Hippocampal formation (tissue), 2 donors: ENCODE measurements around the gene CIZ1.
A peak's percentile ranks its signal among the peaks of the same experiment; 100 is the strongest.

Experiments
- DNase-seq, 2 donors: peaks; one replicate each; lab custom pipeline; 2025; lab: John Stamatoyannopoulos, UW

CIZ1 gene

GRCh38 chr9:128162215-128163026, 29.0 kb downstream of the CIZ1 start:
- DNase-seq: no peak

GRCh38 chr9:128161215-128161902, 30.0 kb downstream of the CIZ1 start:
- DNase-seq: no peak

GRCh38 chr9:128160603-128160987, 30.8 kb downstream of the CIZ1 start:
- DNase-seq: no peak

GRCh38 chr9:128159784-128160602, 31.4 kb downstream of the CIZ1 start, which contains the start of gene BBLN:
Gene BBLN, plus strand, starts transcription at chr9:128160265. Its CDS starts 143 bp downstream, at chr9:128160408.
- DNase-seq: peak; percentile 89 to 96

GRCh38 chr9:128159522-128159783, 31.9 kb downstream of the CIZ1 start:
- DNase-seq: no peak

DNA sequence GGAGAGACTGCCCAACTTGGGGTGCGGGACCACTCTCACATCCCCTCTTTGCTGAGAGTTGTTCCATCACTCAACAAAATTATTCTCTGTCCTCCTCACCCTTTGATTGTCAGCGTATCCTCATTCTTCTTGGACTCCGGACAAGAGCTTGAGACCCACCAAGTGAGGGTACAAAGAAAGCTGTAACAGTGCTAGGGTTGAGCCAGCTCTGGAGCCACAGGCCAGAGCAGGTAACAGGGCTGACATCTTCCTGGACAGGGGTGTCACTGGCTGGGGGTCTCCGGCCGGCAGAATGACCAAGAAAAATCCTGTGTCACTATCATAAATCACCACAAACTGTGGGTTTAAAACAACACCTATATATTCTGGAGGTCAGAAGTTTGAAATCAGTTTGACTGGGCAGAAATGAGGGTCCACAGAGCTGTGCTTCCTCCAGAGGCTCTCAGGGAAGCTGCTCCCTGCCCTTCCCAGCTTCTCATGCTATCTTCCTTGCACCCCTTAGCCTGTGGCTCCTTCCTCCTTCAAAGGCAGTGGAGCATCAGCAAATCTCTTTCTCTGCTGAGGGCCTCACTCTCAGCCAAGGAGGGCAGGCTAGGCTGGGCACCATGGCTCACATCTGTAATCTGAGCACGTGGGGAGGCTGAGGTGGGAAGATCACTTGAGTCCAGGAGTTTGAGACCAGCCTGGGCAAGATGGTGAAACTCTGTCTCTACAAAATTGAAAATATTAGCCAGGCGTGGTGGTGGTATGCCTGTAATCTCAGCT, 35.5 kb downstream of the CIZ1 start:
- no peak for DNase-seq

GRCh38 chr9:128153947-128154695, 37.3 kb downstream of the CIZ1 start:
- no peak for DNase-seq

GRCh38 chr9:128153060-128153946, 38.1 kb downstream of the CIZ1 start:
- no peak for DNase-seq

GRCh38 chr9:128152133-128153059, 39.0 kb downstream of the CIZ1 start:
- no peak for DNase-seq

DNA sequence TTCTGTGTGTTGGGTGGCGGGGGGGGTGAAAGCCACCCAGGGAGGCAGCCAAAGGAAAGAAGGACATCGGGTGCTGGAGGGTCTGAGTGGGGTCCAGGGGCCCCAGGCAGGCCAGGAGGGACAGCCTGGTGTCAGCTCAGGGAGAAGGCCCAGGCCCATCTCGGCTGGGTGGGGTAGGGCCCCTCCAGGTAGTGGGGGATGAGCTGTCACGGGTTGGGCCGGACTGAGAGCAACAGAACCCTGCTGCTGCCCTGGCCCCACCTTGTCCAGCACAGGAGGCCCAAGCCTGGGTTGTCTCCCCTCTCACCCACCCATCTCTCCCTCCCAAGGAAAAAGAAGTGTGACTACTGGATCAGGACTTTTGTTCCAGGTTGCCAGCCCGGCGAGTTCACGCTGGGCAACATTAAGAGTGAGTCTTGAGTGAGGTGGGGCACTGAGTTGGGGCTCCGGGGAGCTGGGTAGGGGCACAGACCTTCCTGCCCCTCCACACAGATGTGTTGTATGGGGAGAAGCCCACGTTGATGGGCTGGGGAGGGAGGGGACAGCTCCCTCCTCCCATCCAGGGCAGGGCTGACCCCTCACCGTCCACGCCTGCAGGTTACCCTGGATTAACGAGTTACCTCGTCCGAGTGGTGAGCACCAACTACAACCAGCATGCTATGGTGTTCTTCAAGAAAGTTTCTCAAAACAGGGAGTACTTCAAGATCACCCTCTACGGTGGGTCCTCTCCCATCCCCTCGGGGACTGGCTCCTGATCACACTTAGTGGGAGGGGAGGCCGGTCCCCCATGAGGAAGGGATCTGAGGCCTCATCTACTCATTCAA, 39.9 kb downstream of the CIZ1 start:
- DNase-seq: no peak

- DNase-seq: no peak
Observed at GRCh38 chr9:128150594-128151308, 40.6 kb downstream of the CIZ1 start.

DNA sequence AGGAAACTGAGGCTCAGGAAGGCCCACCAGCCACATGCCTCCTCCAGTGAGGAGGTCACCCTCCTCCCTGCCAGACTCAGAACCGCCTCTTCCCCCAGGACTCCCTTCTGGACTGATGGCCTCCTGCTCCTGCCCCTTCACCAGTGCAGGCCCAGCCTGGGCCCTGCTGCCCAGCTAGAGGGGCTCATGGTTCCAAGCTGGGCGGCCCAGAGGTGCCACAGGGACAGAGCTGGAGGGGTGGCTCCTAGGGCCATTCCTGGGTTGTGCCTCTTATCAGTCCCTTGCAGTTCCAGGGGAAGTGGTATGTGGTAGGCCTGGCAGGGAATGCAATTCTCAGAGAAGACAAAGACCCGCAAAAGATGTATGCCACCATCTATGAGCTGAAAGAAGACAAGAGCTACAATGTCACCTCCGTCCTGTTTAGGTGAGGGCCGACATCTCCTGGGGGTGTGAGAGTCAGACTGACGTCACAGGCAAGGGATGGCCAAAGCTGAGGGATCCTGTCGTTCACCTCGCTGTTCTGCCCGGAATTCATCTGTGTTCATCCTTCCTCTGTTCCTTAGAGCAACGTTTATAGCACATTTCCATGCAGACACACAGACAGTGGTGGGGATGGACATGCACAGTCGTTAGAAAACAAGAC, 41.3 kb downstream of the CIZ1 start:
- DNase-seq: no peak

DNA sequence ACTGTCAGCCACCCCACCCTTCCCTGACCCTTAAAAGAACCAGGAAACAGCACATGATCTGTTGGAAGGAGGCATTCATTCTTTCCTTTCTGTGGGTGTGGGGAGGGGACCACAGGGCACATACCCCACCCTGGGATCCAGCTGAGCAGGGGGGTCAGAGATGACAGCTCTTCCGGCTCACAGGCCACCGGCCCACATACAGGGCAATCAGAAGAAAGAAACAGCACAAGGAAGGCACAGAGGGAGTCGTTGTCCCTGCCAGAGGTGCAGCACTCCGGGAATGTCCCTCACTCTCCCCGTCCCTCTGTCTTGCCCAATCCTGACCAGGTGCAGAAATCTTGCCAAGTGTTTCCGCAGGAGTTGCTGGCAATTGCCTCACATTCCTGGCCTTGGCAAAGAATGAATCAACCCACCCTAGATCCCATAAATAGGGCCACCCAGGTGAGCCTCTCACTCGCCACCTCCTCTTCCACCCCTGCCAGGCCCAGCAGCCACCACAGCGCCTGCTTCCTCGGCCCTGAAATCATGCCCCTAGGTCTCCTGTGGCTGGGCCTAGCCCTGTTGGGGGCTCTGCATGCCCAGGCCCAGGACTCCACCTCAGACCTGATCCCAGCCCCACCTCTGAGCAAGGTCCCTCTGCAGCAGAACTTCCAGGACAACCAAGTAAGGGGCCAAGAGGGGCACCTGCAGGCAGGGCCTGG, 42.2 kb downstream of the CIZ1 start, which contains the start of gene LCN2:
Gene LCN2 (plus strand): TSS at position 453 of the 701 bp plus-strand sequence. CDS start 73 bp downstream, at position 526.
- no peak for DNase-seq

- DNase-seq: no peak
Observed at GRCh38 chr9:128148509-128149000, 42.8 kb downstream of the CIZ1 start.

- DNase-seq: no peak
Observed at GRCh38 chr9:128146591-128147120, 44.7 kb downstream of the CIZ1 start.

GRCh38 chr9:128145951-128146351, 45.4 kb downstream of the CIZ1 start:
- no peak for DNase-seq
